Nephron progenitor cell (in vitro differentiated cells): Measurements from ENCODE around the gene PTPA.

Source experiments
- DNase-seq: peaks from one replicate; pipeline ENCODE4 v3.0.0; 2021
- H3K27ac Mint-ChIP-seq: 2 replicates; pipeline ENCODE4 v1.8.0; 2021; ENCODE audit warnings: mild to moderate bottlenecking, moderate library complexity, mixed read lengths
- H3K27me3 Mint-ChIP-seq: 2 replicates; pipeline ENCODE4 v1.8.0; 2021; ENCODE audit warnings: mild to moderate bottlenecking, low read depth, mixed read lengths; ENCODE audit not compliant: poor library complexity
- H3K36me3 Mint-ChIP-seq: 2 replicates; pipeline ENCODE4 v1.8.0; 2021; ENCODE audit warnings: low read depth, mixed read lengths
- H3K4me1 Mint-ChIP-seq: 2 replicates; pipeline ENCODE4 v1.8.0; 2021; ENCODE audit warnings: mixed read lengths
- H3K4me3 Mint-ChIP-seq: 2 replicates; pipeline ENCODE4 v1.8.0; 2021; ENCODE audit warnings: mild to moderate bottlenecking, moderate library complexity, mixed read lengths
- H3K9me3 Mint-ChIP-seq: 2 replicates; pipeline ENCODE4 v1.8.0; 2021; ENCODE audit warnings: mild to moderate bottlenecking, moderate library complexity, mixed read lengths
- CTCF ChIP-seq: fragments of 200-600 bp; sonication (generic); IDR thresholded peaks from 2 replicates; pipeline ENCODE4 v1.5.0; 2021; ENCODE audit warnings: antibody characterized with exemption

PTPA gene

GRCh38 chr9:129135476-129135875 is 24.3 kb downstream of the PTPA start:
- Mint-ChIP-seq H3K4me3 (no peak overlapping the region), H3K36me3 (peaks cover 32% of the 10 kb centered on the region), H3K27me3 (no peaks in the 10 kb centered on the region), H3K4me1 (peaks cover 65% of the 10 kb centered on the region), H3K9me3 (no peaks in the 10 kb centered on the region), H3K27ac (peak overlapping the region; percentile 41)
- no peak for DNase-seq
- TF ChIP-seq CTCF = no peak

- no peaks in the 10 kb centered on the region for H3K27me3 Mint-ChIP-seq
- no peaks in the 10 kb centered on the region for H3K9me3 Mint-ChIP-seq
- peaks cover 73% of the 10 kb centered on the region for H3K4me1 Mint-ChIP-seq
- no peak overlapping the region for H3K27ac Mint-ChIP-seq
- DNase-seq = no peak
- TF ChIP-seq CTCF = no peak
- no peak overlapping the region for H3K4me3 Mint-ChIP-seq
- H3K36me3 Mint-ChIP-seq = peaks cover 22% of the 10 kb centered on the region
Observed at GRCh38 chr9:129136446-129137035, 25.3 kb downstream of the PTPA start.

- H3K9me3 Mint-ChIP-seq = no peaks in the 10 kb centered on the region
- H3K4me1 Mint-ChIP-seq = peaks cover 73% of the 10 kb centered on the region
- H3K36me3 Mint-ChIP-seq = peaks cover 17% of the 10 kb centered on the region
- no peaks in the 10 kb centered on the region for H3K27me3 Mint-ChIP-seq
- TF ChIP-seq CTCF = no peak
- DNase-seq = no peak
- H3K27ac Mint-ChIP-seq = peak overlapping the region; percentile 92
- H3K4me3 Mint-ChIP-seq = peak overlapping the region; percentile 38
Observed at GRCh38 chr9:129137292-129138143, 26.3 kb downstream of the PTPA start.

- no peak for DNase-seq
- TF ChIP-seq CTCF = no peak
- no peaks in the 10 kb centered on the region for H3K27me3 Mint-ChIP-seq
- peak overlapping the region; percentile 92 for H3K27ac Mint-ChIP-seq
- peaks cover 73% of the 10 kb centered on the region for H3K4me1 Mint-ChIP-seq
- peak overlapping the region; percentile 23 for H3K4me3 Mint-ChIP-seq
- no peaks in the 10 kb centered on the region for H3K9me3 Mint-ChIP-seq
- peaks cover 17% of the 10 kb centered on the region for H3K36me3 Mint-ChIP-seq
Observed at GRCh38 chr9:129138144-129138462, 26.9 kb downstream of the PTPA start.

GRCh38 chr9:129138476-129139232 is 27.4 kb downstream of the PTPA start:
- Mint-ChIP-seq H3K4me1 (peaks cover 73% of the 10 kb centered on the region), H3K27ac (peak overlapping the region; percentile 92), H3K9me3 (no peaks in the 10 kb centered on the region), H3K36me3 (peaks cover 14% of the 10 kb centered on the region), H3K4me3 (no peak overlapping the region), H3K27me3 (no peaks in the 10 kb centered on the region)
- TF ChIP-seq CTCF = no peak
- DNase-seq = peak; percentile 22
